ENCODE data around the gene ZNF507.

Gene ZNF507

GRCh38 chr19:32339988-32340874 is 5.2 kb upstream of the ZNF507 start:
- DNase-seq (ENCODE audit: low read depth) = peak; percentile 10

- no peak for DNase-seq (ENCODE audit: low read depth)
Measured at GRCh38 chr19:32342695-32343094, 2.7 kb upstream of the ZNF507 start.

DNA sequence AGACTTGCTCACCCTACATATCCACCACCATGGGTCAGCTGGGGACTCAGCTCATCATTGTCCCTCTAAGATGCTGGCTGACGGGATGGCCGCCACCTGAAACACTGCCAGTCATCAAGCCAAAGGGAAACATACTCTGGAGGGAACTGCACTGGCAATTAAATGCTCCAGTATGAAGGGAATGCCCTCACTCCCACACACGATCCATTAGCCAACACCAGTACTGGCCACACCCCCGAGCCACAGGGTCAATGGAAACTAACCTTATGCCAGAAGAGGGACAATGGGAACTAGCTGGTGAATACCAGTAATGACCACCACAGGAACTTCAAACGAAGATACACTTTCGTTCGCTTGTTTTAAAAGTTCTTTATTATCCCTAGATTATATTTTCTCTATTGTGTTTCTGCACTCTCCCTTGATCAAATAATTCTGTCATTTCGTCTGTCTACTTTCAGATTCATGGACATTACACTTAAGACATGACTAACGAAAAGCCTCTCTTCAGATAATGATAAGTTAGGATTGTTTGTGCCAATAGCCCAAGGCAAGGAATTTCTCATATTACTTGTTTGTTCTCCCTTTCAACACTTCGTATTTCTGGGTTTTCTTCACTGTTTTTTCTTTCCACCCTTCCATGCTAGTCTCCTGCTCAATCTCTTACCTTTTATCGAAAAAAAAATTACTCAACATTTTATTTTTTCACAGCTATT is 1.7 kb upstream of the ZNF507 start:
- DNase-seq (ENCODE audit: low read depth) = no peak

- no peak for DNase-seq (ENCODE audit: low read depth)
Measured at GRCh38 chr19:32346901-32347300, 1.5 kb downstream of the ZNF507 start.

GRCh38 chr19:32347573-32347972 is 2.2 kb downstream of the ZNF507 start:
- DNase-seq (ENCODE audit: low read depth) = no peak

DNA sequence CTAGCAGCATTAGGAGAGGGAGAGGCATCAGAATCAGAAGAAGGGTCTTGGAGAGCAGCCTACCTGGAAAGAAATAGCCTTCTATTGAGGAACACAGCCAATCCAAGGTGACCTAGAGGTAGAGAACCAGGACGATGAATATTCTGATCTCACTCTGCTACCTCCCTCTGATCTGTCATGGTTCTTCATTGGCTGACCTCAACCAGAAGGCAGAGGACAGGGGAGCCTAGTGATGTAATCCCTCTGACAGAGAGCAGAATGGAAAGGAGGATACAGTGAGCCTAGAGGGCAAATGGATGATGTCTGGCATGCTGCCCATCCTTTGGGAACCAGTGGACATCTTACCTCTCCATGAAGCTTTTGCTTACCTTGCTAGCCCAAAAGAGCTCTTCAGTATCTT is 3.6 kb downstream of the ZNF507 start:
- DNase-seq (ENCODE audit: low read depth) = no peak

GRCh38 chr19:32349724-32350470 is 4.5 kb downstream of the ZNF507 start:
- no peak for DNase-seq (ENCODE audit: low read depth)

- no peak for DNase-seq (ENCODE audit: low read depth)
Measured at GRCh38 chr19:32350471-32350865, 5.1 kb downstream of the ZNF507 start.

DNA sequence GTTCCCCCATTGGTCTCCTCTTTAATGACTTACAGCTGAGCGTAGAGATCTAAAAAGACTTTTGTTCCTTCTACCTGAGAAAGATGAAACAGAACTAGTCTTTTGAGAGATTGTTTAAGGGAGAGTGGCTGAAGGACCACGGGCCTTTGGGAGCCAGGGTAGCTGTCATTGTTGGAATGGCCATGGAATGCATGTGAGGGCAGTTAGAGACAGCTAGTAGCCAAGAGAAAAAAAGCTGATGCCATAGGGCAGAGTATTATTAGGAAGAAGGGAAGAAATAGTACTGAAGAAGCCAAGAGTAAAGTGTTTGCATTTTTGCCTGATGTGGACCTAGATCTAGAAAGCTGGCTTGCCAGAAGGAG is 5.6 kb downstream of the ZNF507 start:
- no peak for DNase-seq (ENCODE audit: low read depth)

GRCh38 chr19:32352241-32352630 is 6.8 kb downstream of the ZNF507 start:
- no peak for DNase-seq (ENCODE audit: low read depth)

- no peak for DNase-seq (ENCODE audit: low read depth)
Measured at GRCh38 chr19:32354345-32354744, 8.9 kb downstream of the ZNF507 start.

GRCh38 chr19:32355309-32355708 is 9.9 kb downstream of the ZNF507 start:
- no peak for DNase-seq (ENCODE audit: low read depth)

DNA sequence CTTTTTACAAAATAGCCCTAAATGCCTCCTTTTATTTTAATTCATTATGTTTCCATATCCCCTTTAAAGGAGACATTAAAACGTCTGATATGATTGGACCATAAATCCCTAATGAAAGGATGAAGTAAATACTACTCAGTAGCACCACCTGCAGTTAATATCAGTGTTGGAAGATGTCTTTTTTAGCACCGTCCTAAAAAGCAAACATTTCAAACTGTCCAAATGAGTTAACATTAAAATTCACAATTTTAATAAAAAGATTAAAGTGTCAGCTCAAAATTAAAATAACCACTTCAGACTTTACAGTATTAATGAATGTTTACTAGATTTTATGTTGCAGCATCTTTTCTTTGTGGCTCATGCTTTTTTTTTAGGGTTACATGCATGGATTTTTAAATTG is 12.3 kb downstream of the ZNF507 start:
- DNase-seq (ENCODE audit: low read depth) = no peak

- no peak for DNase-seq (ENCODE audit: low read depth)
Measured at GRCh38 chr19:32358321-32358720, 12.9 kb downstream of the ZNF507 start.

DNA sequence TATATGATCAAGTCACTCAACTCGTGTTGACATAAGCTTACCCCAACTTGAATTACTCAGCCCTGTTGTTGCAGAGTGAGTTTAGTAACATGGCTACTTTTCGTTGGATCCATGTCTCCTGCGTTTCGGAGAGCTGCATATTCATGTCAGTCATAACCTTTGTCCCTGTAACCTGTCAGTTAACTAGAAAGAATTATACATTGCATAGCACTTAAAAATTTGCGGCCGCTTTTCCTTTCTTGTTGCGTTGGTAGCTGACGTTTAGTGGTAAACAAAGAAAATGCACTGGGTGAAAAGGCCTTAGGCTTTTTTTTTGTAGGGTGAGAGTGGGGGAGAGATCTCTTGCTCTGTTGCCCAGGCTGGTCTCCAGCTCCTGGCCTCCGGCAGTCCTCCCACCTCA is 14.2 kb downstream of the ZNF507 start:
- DNase-seq (ENCODE audit: low read depth) = no peak

DNA sequence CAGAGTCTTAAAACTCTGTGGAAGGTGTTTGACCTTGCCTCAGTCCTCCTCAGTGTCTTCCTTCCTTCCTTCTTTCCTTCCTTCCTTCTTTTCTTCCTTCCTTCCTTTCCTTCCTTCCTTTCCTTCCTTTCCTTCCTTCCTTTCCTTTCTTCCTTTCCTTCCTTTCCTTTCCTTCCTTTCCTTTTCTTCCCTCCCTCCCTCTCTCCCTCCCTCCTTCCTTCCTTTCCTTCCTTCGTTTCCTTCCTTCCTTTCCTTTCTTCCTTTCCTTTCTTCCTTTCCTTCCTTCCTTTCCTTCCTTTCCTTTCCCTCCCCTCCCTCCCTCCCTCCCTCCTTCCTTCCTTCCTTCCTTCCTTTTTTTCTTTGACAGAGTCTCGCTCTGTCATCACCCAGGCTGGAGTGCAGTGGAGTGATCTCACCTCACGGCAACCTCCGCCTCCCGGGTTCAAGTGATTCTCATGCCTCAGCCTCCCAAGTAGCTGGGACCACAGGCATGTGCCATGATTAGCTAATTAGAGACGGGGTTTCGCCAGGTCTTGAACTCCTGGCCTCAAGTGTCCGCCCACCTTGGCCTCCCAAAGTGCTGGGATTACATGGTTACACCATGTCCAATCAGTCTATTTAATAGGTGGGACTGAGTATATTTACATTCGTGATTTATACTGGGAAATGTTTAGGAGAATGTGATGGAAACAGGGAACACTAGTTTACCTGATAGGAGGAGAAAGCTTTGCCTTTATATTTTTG is 16.3 kb downstream of the ZNF507 start:
- DNase-seq (ENCODE audit: low read depth) = no peak

GRCh38 chr19:32362318-32362691 is 16.9 kb downstream of the ZNF507 start:
- DNase-seq (ENCODE audit: low read depth) = no peak

DNA sequence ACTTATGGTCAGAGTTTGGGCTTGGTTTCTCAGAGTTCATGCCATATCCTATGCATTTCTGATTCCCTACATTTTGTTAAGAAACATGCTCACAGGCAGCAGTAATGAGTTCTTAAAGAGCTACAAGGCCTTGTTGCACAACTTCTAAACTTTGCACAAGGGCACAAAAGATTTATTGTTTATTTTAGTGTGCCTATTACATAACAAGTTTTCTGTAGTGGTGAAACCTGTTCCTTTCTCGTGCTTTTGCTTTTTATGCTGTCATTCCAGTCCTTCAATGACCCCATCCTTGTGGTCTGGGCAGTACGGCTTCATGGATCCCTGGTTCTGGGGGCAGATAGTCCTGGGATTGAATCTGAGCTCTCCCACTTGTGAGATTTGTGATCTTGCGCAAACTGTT is 17.8 kb downstream of the ZNF507 start:
- no peak for DNase-seq (ENCODE audit: low read depth)

GRCh38 chr19:32363632-32364031 is 18.2 kb downstream of the ZNF507 start:
- DNase-seq (ENCODE audit: low read depth) = no peak

GRCh38 chr19:32364040-32364439 is 18.6 kb downstream of the ZNF507 start:
- no peak for DNase-seq (ENCODE audit: low read depth)

- DNase-seq (ENCODE audit: low read depth) = no peak
Measured at GRCh38 chr19:32367063-32367462, 21.7 kb downstream of the ZNF507 start.

- no peak for DNase-seq (ENCODE audit: low read depth)
Measured at GRCh38 chr19:32367948-32368536, 22.6 kb downstream of the ZNF507 start.

Measured in activated T-helper 1 cell treated with Interleukin-2 at 50 U/mL for 16 hours (primary cell).